Frontal cortex (tissue), 4 donors: Measurements from ENCODE around the gene RB1. TPM values are rescaled to one million over a fixed set of nuclear protein-coding genes. Genes with fewer than 3 reads are reported as not detected.

ENCODE experiments used
- DNase-seq, 2 donors: peaks; one replicate each; pipeline ENCODE4 v3.0.0; 2012; ENCODE audit warnings: low spot score in 2 of 2
- FAIRE-seq: peaks from 2 replicates; lab custom pipeline; 2012; peaks lifted over from hg19 to GRCh38; lab: Jason Lieb, UNC
- small RNA-seq: library from RNA; depleted of rRNA; stranded (forward); fragments of <200 nt; gene quantifications from one replicate; pipeline ENCODE3, GENCODE V24; 2014
- total RNA-seq: library from RNA; depleted of rRNA; stranded (reverse); fragments of >200 nt; gene quantifications from one replicate; pipeline ENCODE4 v1.2.3, GENCODE V29; 2014
- donor health status: control.
- donor health status: control.
- donor health status: control.

RB1 gene
- total RNA-seq, 1 donor from 2014 or later, result 35.9 TPM

DNA sequence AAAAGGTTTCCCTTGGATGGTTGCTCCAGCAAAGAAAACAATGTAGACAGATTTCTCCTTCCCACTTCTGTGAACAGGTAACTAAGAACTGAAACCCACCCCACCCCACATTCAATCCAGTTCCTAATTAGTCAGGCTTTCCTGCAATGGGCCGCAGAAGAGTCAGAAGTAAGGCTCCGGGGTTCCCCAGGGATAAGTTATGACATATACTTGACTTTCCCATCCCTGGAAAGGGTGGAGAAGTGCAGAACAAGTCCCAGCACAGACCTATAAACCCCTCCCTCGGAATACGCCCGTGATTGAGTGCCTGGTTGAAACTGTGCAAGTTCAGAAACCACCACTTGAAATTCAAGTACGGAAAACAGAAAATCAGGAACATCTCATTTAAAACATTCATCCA, 204.5 kb downstream of the RB1 start:
- no peak for DNase-seq
- no peak for FAIRE-seq

DNA sequence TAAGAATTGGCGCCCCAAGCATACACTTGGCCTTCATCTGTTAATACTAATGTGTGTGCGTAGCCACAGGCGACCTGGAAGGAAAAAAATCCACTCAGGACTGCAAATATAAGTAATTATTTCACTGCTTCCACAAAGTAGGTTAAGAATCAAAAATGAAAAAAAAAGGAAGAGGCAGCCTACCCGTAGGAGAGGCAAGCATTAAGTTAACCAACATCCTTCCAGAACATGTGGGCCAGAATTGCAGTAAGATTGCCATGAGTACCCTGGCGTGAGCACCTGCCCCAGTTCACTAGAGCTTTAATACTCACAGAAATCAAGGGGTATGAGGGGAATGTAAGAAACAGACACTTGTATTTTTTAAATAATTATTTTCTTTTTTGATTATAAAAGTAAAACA, 207.1 kb downstream of the RB1 start:
- no peak for FAIRE-seq
- no peak for DNase-seq

DNA sequence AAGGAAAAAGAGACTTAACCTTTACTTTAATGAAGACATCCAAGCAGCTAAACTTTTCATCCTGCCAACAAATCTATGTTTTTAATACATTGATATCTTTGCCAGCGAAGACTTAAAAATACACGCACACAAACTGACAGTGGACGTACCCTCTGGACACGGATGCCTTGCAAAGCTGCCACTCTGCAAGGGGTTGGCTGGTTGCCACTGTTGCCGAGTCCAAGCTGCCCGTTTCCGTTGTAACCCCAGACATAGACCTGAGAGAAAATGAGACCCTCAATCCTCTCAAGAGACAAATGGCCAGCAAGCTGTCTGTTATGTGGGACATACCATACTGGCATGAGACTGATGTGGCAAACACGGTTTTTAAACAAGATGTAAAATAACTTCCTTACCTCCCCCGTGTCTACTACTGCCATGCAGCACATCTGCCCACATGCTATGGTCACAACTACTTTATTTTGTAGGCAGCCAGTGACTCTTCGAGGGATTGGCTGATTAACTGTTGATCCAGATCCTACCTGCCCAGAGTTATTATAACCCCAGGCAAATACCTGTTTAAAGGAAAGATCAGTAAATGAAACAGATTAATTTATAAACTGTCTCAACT, 208.2 kb downstream of the RB1 start:
- FAIRE-seq, result no peak
- DNase-seq, result no peak

DNA sequence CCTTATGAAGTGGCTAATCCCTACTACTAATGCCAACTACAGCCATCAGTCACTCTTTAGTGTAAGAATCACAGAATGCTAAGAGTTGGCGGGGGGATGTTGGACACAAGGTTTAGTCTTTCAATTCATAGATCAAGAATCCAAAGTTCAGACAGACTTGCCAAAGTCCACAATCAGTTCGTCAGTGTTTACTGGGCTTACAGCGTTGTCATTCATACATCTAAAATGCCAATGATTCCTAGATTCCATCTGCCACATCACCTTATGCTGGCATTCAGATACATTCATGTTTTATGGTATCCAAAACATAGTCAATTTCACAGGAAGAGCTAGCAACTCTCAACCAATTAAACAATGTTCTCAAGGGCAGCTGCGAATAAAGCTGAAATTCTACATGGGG, 211.2 kb downstream of the RB1 start:
- no peak for FAIRE-seq
- no peak for DNase-seq

DNA sequence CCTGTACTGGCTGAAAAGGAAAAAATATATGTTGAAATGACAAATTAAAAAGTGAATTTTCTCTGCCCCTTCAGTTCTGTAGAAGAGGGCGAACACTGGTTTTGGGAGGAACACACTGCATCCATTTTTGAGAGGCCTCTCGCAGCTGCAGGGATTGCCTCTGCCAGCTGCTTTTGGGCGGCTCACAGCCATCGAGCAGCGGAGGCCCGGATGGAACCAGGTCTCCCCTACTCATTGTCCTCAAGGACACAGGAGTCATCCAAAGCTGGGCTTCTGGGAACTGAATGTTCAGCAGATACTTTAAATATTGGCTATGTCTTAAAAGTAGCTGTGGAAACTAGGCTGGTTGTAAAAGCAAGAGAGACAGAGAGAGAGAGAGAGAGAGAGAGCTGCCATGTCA, 212.2 kb downstream of the RB1 start:
- DNase-seq (no peak), FAIRE-seq (no peak)

DNA sequence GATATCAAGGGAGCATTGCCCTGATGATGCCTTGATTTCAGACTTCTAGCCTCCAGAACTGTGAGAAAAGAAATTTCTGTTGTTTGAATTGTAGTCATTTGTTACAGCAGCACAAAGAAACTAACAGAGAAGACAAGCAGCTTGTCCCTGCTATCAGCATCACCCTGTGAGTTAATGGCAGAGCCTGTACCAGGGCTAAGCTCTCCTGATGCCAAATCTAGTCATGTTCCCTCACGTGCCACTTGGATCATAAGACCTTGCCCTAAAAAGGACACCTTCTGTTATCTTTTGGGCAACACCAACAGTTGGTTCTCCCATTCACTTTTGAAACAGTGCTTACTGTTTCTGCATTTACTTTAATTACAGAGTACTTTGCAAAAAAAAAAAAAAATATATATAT, 214.5 kb downstream of the RB1 start:
- FAIRE-seq (no peak), DNase-seq (no peak)

DNA sequence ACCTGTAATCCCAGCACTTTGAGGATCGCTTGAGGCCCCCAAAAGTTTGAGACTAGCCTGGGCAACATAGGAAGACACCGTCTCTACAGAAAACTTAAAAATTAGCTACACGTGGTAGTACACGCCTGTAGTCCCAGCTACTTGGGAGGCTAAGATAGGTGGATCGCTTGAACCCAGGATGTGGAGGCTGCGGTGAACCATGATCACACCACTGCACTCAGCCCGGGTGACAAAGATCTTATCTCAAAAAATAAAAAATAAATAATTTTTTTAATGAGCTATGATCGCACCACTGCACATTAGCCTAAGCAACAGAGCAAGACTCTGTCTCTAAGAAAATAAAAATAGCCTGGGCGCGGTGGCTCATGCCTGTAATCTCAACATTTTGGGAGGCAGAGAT, 222.7 kb downstream of the RB1 start:
- FAIRE-seq, result no peak
- DNase-seq, result no peak

DNA sequence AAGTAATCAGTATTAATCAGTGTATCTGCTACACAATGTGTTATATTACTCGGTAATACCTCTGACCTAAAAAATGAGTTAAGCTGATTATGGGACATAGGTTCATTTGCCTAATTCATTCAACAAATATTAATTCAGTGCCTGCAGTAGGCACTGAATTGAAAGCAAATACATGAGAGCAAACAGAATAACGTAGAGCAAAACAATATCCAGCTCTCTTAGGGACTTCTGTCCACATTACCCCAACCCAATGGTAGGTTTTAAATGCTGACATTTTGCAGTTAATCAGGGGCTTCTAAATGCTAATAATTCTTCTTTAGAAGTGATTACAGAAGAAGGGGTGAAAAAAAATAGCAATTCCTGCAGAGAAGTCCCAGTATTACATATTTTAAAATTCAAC, 224.4 kb downstream of the RB1 start:
- FAIRE-seq, result no peak
- DNase-seq, result no peak

DNA sequence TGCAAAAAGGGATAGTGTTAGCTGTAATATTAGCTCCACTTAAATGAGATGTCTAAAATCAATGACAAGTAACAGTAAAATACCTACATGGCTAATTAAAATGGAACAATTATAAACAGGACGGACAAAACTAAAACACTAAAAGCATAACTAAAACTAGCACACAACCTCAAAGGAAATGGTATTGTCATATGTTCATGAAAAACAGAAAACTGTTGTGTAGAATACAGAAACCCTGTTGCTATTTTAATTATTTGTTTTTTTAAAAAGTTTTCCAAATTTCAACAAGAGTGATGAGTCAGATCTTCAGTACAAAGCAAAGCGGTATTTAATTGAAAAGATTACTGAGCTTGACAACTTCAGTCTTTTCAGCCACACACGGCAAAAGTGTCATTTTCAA, 225.2 kb downstream of the RB1 start:
- no peak for FAIRE-seq
- DNase-seq, result no peak

DNA sequence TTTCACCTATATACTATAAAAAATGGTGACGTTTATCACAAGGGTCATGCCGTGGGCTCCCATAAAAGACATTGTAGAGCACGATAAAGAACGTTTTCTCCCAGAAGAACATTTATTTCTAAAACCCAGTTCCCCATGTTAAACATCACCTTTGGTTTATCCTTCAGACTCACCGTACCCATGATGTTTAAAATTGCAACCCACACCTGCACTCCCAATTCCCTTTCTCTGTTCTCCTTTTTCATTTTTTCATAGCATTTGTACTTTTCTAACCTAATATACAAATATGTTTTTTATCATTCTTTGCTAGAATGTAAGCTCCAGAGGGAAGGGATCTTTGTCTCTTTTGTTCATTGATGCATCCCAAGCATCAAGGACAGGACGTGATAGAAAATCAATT, 227.3 kb downstream of the RB1 start:
- FAIRE-seq, result no peak

More for the DNA sequence above, 227.3 kb downstream of the RB1 start:
- DNase-seq, result no peak

Small RNA genes lying within 50 kb of the gene (small RNA-seq; reads per million reads assigned to genes)
- not detected for gene RF00017

Other genes with a start within 250 kb of the RB1 start
- gene MED4, start 208.6 kb upstream of the RB1 start, total RNA-seq, result 37.9 TPM
- gene ITM2B, start 70.5 kb upstream of the RB1 start, total RNA-seq, result 99.5 TPM
- 7.3 TPM for gene LPAR6, start 109.4 kb downstream of the RB1 start, total RNA-seq
- 33.0 TPM for gene RCBTB2, start 229.3 kb downstream of the RB1 start, total RNA-seq